Testis (tissue), 2 donors: ENCODE data around the gene PDIA6.

Source experiments
- CTCF ChIP-seq, 3 experiments: fragments of 450-650 bp in 2 of 3; fragments of 200-600 bp in 1 of 3; sonication (generic) in 1 of 3; IDR thresholded peaks; one replicate each; pipeline ENCODE4 v1.5.1; 2016 to 2019; ENCODE audit warnings: antibody characterized with exemption in 3 of 3, mild to moderate bottlenecking in 2 of 3, moderate library complexity in 1 of 3
- POLR2A ChIP-seq: fragments of 450-650 bp; IDR thresholded peaks from one replicate; pipeline ENCODE4 v1.6.1; 2017; ENCODE audit warnings: antibody characterized with exemption, mild to moderate bottlenecking, moderate library complexity

GRCh38 chr2:10845640-10846039 lies 33.1 kb upstream of the PDIA6 start:
- TF ChIP-seq CTCF (IDR thresholded peaks at IDR 0.05) (no peak), POLR2A (no peak)
